OCI-LY3 (cell line): Measurements from ENCODE around the gene ADGRL2.

Experiments used
- H2AFZ ChIP-seq: fragments of 200-600, 300-600 bp; shearing (Covaris generic); 2 replicates; pipeline ENCODE4 v1.6.0; 2014; ENCODE audit warnings: antibody characterized with exemption, low read depth, low read length
- H3K27ac ChIP-seq: fragments of 200-600, 300-600 bp; sonication (generic); 2 replicates; pipeline ENCODE4 v1.5.1; 2014; ENCODE audit warnings: mild to moderate bottlenecking, low read length, moderate library complexity, mixed read lengths
- H3K27me3 ChIP-seq: fragments of 200-600, 300-600 bp; sonication (generic); 2 replicates; pipeline ENCODE4 v1.6.1; 2014; ENCODE audit warnings: low read depth, low read length, mixed read lengths
- H3K36me3 ChIP-seq: fragments of 200-600, 300-600 bp; sonication (generic); replicated peaks from 2 replicates; pipeline ENCODE3; 2014; ENCODE audit warnings: low read depth, low read length, mixed read lengths
- H3K4me1 ChIP-seq: fragments of 300-600, 200-600 bp; sonication (generic); 2 replicates; pipeline ENCODE4 v1.6.1; 2014; ENCODE audit warnings: low read length, mixed read lengths
- H3K4me2 ChIP-seq: fragments of 200-600, 300-600 bp; sonication (generic); 2 replicates; pipeline ENCODE4 v1.6.1; 2014; ENCODE audit warnings: low read length, mixed read lengths
- H3K4me3 ChIP-seq: fragments of 300-600, 200-600 bp; sonication (generic); 2 replicates; pipeline ENCODE4 v1.5.1; 2014; ENCODE audit warnings: antibody characterized with exemption, mild to moderate bottlenecking, low read length, moderate library complexity
- H3K79me2 ChIP-seq: fragments of 300-600, 200-600 bp; shearing (Covaris generic); 2 replicates; pipeline ENCODE4 v1.6.1; 2014; ENCODE audit warnings: mild to moderate bottlenecking, low read length, mixed read lengths
- H3K9ac ChIP-seq: fragments of 300-600, 200-600 bp; shearing (Covaris generic); 2 replicates; pipeline ENCODE4 v1.6.0; 2014; ENCODE audit warnings: mild to moderate bottlenecking, low read length, moderate library complexity
- H3K9me3 ChIP-seq: fragments of 200-600, 300-600 bp; shearing (Covaris generic); 2 replicates; pipeline ENCODE4 v1.6.1; 2014; ENCODE audit warnings: low read length, mixed read lengths; ENCODE audit not compliant: insufficient read depth
- H4K20me1 ChIP-seq: fragments of 200-600, 300-600 bp; sonication (generic); 2 replicates; pipeline ENCODE4 v1.6.1; 2016; ENCODE audit warnings: low read length, mixed read lengths; ENCODE audit not compliant: insufficient read depth
- EZH2phosphoT487 ChIP-seq: fragments of 200-600 bp; shearing (Covaris generic); IDR thresholded peaks from 2 replicates; pipeline ENCODE4 v1.6.1; 2018; ENCODE audit warnings: antibody characterized with exemption, mixed run types, low read depth
- TF ChIP-seq, protein P1 (sequence below): fragments of 200-600, 300-600 bp; sonication (generic); IDR thresholded peaks from 2 replicates; pipeline ENCODE4 v1.5.1; 2014; ENCODE audit warnings: antibody characterized with exemption, low read length, low read depth

The ADGRL2 gene

DNA sequence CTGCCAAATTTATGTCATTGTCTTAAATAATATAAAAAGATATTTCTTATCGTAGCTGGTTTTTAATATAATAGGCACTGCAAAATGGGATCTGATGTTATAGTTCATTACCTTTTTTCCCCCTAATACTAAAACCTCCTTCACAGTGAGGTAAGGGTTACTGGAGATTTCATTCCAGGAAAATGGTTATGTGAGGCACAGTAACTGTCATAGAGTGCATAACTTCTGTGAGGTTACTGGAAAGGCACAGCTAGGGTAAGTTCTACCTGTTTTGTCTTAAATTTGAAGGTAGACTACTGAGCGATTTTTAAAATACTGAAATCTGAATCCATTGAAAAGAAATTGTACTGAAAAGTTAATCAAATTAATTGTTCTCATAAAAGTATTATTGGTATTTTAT lies 13.0 kb downstream of the ADGRL2 start:
- Histone ChIP-seq H3K4me3 (no peak overlapping the region), H3K27ac (no peak overlapping the region), H3K4me1 (no peaks in the 10 kb centered on the region), H3K9me3 (no peaks in the 10 kb centered on the region), H3K36me3 (no peaks in the 10 kb centered on the region), H3K4me2 (no peak overlapping the region), H3K9ac (no peak overlapping the region), H2AFZ (no peak overlapping the region), H4K20me1 (no peaks in the 10 kb centered on the region), H3K27me3 (no peaks in the 10 kb centered on the region), H3K79me2 (no peaks in the 10 kb centered on the region)
- no peak for TF ChIP-seq EZH2phosphoT487
- TF ChIP-seq, protein P1, sequence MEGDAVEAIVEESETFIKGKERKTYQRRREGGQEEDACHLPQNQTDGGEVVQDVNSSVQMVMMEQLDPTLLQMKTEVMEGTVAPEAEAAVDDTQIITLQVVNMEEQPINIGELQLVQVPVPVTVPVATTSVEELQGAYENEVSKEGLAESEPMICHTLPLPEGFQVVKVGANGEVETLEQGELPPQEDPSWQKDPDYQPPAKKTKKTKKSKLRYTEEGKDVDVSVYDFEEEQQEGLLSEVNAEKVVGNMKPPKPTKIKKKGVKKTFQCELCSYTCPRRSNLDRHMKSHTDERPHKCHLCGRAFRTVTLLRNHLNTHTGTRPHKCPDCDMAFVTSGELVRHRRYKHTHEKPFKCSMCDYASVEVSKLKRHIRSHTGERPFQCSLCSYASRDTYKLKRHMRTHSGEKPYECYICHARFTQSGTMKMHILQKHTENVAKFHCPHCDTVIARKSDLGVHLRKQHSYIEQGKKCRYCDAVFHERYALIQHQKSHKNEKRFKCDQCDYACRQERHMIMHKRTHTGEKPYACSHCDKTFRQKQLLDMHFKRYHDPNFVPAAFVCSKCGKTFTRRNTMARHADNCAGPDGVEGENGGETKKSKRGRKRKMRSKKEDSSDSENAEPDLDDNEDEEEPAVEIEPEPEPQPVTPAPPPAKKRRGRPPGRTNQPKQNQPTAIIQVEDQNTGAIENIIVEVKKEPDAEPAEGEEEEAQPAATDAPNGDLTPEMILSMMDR = no peak

DNA sequence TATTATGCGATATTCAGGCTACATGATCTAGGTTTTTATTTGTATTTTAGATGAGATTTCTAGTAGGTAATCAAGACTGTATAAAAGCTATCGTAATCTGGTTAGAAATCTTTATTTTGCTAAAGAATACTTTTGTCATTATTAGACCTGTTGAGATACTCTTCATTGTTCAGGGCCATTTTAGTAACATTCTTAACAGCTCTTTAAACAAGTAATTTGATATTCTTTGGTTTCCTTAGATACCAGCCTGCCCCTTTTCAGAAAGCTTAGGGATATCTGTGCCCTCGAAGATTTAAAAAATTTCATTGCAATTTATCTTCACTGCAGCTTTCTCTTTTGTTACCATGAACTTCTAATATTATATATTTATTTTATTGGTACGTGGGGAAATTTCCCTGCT lies 18.9 kb downstream of the ADGRL2 start:
- Histone ChIP-seq H3K9me3 (no peaks in the 10 kb centered on the region), H2AFZ (no peak overlapping the region), H4K20me1 (no peaks in the 10 kb centered on the region), H3K27me3 (no peaks in the 10 kb centered on the region), H3K79me2 (no peaks in the 10 kb centered on the region), H3K36me3 (no peaks in the 10 kb centered on the region), H3K27ac (no peak overlapping the region), H3K4me3 (no peak overlapping the region), H3K4me1 (no peaks in the 10 kb centered on the region), H3K4me2 (no peak overlapping the region), H3K9ac (no peak overlapping the region)
- TF ChIP-seq EZH2phosphoT487 = no peak
- TF ChIP-seq, protein P1 = no peak

DNA sequence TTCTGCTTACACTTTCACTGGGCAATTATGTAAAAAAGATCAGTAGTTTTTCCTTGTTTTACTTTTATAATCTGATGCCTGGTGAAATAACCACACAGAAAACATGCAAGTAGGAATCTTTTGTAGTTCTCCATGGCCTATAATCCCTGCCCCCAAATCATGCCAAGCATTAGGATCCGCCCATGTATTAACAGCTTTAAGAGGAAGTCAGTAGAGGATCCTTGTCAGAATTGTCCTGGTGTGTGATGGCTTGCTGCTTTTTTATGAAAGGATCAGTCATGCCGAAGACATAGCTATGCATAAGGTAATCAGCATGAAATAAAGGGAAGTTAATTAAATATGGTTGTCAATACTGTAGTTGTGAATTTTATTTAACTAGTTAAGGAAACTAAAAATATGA lies 20.0 kb downstream of the ADGRL2 start:
- H3K9ac ChIP-seq = no peak overlapping the region
- no peaks in the 10 kb centered on the region for H3K36me3 ChIP-seq
- no peak overlapping the region for H3K4me3 ChIP-seq
- no peaks in the 10 kb centered on the region for H3K4me1 ChIP-seq
- no peak overlapping the region for H3K4me2 ChIP-seq
- no peaks in the 10 kb centered on the region for H4K20me1 ChIP-seq
- TF ChIP-seq, protein P1 = no peak
- TF ChIP-seq EZH2phosphoT487 = no peak
- H3K27me3 ChIP-seq = no peaks in the 10 kb centered on the region
- no peak overlapping the region for H3K27ac ChIP-seq
- H3K9me3 ChIP-seq = no peaks in the 10 kb centered on the region
- no peak overlapping the region for H2AFZ ChIP-seq
- no peaks in the 10 kb centered on the region for H3K79me2 ChIP-seq

DNA sequence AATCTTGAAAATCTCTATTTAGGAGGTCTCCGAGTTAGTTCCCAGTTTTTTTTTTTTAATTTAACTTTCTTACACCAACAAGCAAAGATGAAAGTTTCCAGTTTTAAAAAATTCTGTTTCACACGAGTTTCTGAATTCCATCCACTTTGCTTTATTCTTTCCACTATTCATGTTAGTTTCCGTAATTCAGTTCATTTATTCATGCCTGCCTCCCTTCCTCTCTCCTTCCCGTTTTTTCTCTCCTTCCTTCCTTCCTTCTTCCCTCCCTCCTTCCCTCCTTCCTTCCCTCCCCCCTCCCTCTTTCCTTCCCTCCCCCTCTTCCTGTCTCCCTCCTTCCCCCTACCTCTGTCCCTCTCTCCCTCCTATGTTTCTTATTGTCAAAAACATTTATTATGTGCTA lies 22.3 kb downstream of the ADGRL2 start:
- no peak overlapping the region for H2AFZ ChIP-seq
- H3K4me2 ChIP-seq = no peak overlapping the region
- no peaks in the 10 kb centered on the region for H3K79me2 ChIP-seq
- no peak overlapping the region for H3K9ac ChIP-seq
- no peak overlapping the region for H3K27ac ChIP-seq
- no peaks in the 10 kb centered on the region for H3K9me3 ChIP-seq
- TF ChIP-seq EZH2phosphoT487 = no peak
- TF ChIP-seq, protein P1 = no peak
- H3K4me1 ChIP-seq = no peaks in the 10 kb centered on the region
- no peak overlapping the region for H3K4me3 ChIP-seq
- H3K27me3 ChIP-seq = no peaks in the 10 kb centered on the region
- no peaks in the 10 kb centered on the region for H4K20me1 ChIP-seq
- no peaks in the 10 kb centered on the region for H3K36me3 ChIP-seq
